K562 treated with DMSO at 1 percent for 4 hours (cell line): ENCODE measurements around the gene EGFR. TPM values are rescaled to one million over a fixed set of nuclear protein-coding genes. Genes with fewer than 3 reads are reported as not detected.

ENCODE experiments used
- total RNA-seq: library from RNA; unstranded; fragments of 300-600 nt; gene quantifications from 2 replicates; pipeline ENCODE4 v1.2.3, GENCODE V29; 2022; ENCODE audit not compliant: insufficient read depth

EGFR gene
- total RNA-seq: not detected in 2 replicates

GRCh38 chr7:55018361-55019190 lies at the start of gene EGFR:
TSS of gene EGFR (plus strand) at chr7:55019017. CDS start at chr7:55019278, 261 bp downstream.

